CD14-positive monocyte (primary cell): ENCODE results near the gene GRK4. TPM values are rescaled to one million over a fixed set of nuclear protein-coding genes. Genes with fewer than 3 reads are reported as not detected.

Source experiments
- DNase-seq, 3 donors: peaks; one replicate each; pipeline ENCODE4 v3.0.0-alpha.2; 2011 to 2022
- H2AFZ ChIP-seq: 2 replicates; pipeline ENCODE4 v1.6.0; 2012; ENCODE audit warnings: mild to moderate bottlenecking, low read depth, low read length, inconsistent platforms; ENCODE audit not compliant: insufficient read depth, poor library complexity, severe bottlenecking
- H3K27ac ChIP-seq, 2 donors: 1 replicate in 1 of 2; 2 replicates in 1 of 2; pipeline ENCODE4 v1.5.1; 2012 to 2013; ENCODE audit warnings: low read length in 2 of 2, control low read depth in 1 of 2, inconsistent platforms in 1 of 2, low read depth in 1 of 2, mild to moderate bottlenecking in 1 of 2
- H3K27me3 ChIP-seq, 2 donors: one replicate each; pipeline versions ENCODE4 v1.6.0 to v1.6.1; 2011 to 2013; ENCODE audit warnings: low read length in 2 of 2; ENCODE audit not compliant: control insufficient read depth in 2 of 2, insufficient read depth in 2 of 2
- H3K36me3 ChIP-seq, 2 donors: replicated peaks in 1 of 2; 1 replicate in 1 of 2; 2 replicates in 1 of 2; pipeline versions ENCODE4 v1.5.1 to v1.6.1; 2012 to 2013; ENCODE audit warnings: low read length in 2 of 2, control low read depth in 1 of 2, inconsistent platforms in 1 of 2, mild to moderate bottlenecking in 1 of 2; ENCODE audit not compliant: insufficient read depth in 2 of 2, control insufficient read depth in 1 of 2
- H3K4me1 ChIP-seq, 2 donors: 1 replicate in 1 of 2; 2 replicates in 1 of 2; pipeline versions ENCODE4 v1.5.1 to v1.6.1; 2012 to 2013; ENCODE audit warnings: low read length in 2 of 2, control low read depth in 1 of 2, inconsistent platforms in 1 of 2, mild to moderate bottlenecking in 1 of 2, moderate library complexity in 1 of 2; ENCODE audit not compliant: insufficient read depth in 2 of 2, control insufficient read depth in 1 of 2
- H3K4me2 ChIP-seq: replicated peaks from 2 replicates; pipeline ENCODE3; 2012; ENCODE audit warnings: low read length, moderate library complexity, mild to moderate bottlenecking; ENCODE audit not compliant: poor library complexity, severe bottlenecking; ENCODE audit errors: extremely low read depth
- H3K4me3 ChIP-seq, 3 experiments: fragments of 200-600 bp in 1 of 3; sonication (generic) in 1 of 3; replicated peaks in 1 of 3; 1 replicate in 2 of 3; 2 replicates in 1 of 3; pipeline ENCODE4 v1.5.1; 2011 to 2013; ENCODE audit warnings: low read length in 3 of 3, mild to moderate bottlenecking in 3 of 3, control low read depth in 2 of 3, low read depth in 2 of 3, inconsistent platforms in 1 of 3, moderate library complexity in 1 of 3
- H3K79me2 ChIP-seq: 2 replicates; pipeline ENCODE4 v1.6.0; 2012; ENCODE audit warnings: mild to moderate bottlenecking, control low read depth, inconsistent platforms, low read length, moderate library complexity; ENCODE audit not compliant: insufficient read depth
- H3K9ac ChIP-seq: 2 replicates; pipeline ENCODE4 v1.6.0; 2017; ENCODE audit warnings: low read length, mild to moderate bottlenecking; ENCODE audit not compliant: insufficient read depth, poor library complexity, severe bottlenecking
- H3K9me3 ChIP-seq, 2 donors: replicated peaks in 1 of 2; 1 replicate in 1 of 2; 2 replicates in 1 of 2; pipeline versions ENCODE4 v1.5.1 to v1.6.1; 2012 to 2013; ENCODE audit warnings: low read length in 2 of 2, control low read depth in 1 of 2; ENCODE audit not compliant: control insufficient read depth in 1 of 2, insufficient read depth in 1 of 2
- H4K20me1 ChIP-seq: 2 replicates; pipeline ENCODE4 v1.6.0; 2012; ENCODE audit warnings: mild to moderate bottlenecking, low read length, control low read depth, moderate library complexity; ENCODE audit not compliant: insufficient read depth
- H3K27ac Mint-ChIP-seq, 7 donors: one replicate each; pipeline ENCODE4 v1.8.0; 2020; ENCODE audit warnings: mild to moderate bottlenecking in 7 of 7, mixed read lengths in 7 of 7, moderate library complexity in 6 of 7, inconsistent platforms in 2 of 7
- H3K27me3 Mint-ChIP-seq, 3 donors: one replicate each; pipeline ENCODE4 v1.8.0; 2021 to 2022; ENCODE audit warnings: low read depth in 3 of 3, mild to moderate bottlenecking in 3 of 3, mixed read lengths in 3 of 3, moderate library complexity in 3 of 3, inconsistent platforms in 1 of 3
- H3K36me3 Mint-ChIP-seq, 2 donors: one replicate each; pipeline ENCODE4 v1.8.0; 2020; ENCODE audit warnings: mixed read lengths in 2 of 2, inconsistent platforms in 1 of 2, mild to moderate bottlenecking in 1 of 2
- H3K4me1 Mint-ChIP-seq: one replicate; pipeline ENCODE4 v1.8.0; 2020; ENCODE audit warnings: mild to moderate bottlenecking, mixed read lengths
- H3K4me3 Mint-ChIP-seq, 2 donors: one replicate each; pipeline ENCODE4 v1.8.0; 2020; ENCODE audit warnings: mild to moderate bottlenecking in 2 of 2, mixed read lengths in 2 of 2, moderate library complexity in 1 of 2
- H3K9me3 Mint-ChIP-seq, 7 donors: one replicate each; pipeline ENCODE4 v1.8.0; 2020 to 2022; ENCODE audit warnings: mixed read lengths in 7 of 7, mild to moderate bottlenecking in 6 of 7, moderate library complexity in 6 of 7, inconsistent platforms in 2 of 7
- WGBS: methylation state at CpG from one replicate; pipeline ENCODE4 v1.1.5; 2013; ENCODE audit warnings: missing lambda C conversion rate; ENCODE audit not compliant: insufficient coverage; 5-methylcytosine and 5-hydroxymethylcytosine counted together
- intact Hi-C, 2 donors: fragments of 100-400 bp; cut with micrococcal nuclease; formaldehyde crosslinking; loops; one replicate each; pipeline versions ENCODE4 v1.15.0 to v1.15.1; 2023
- polyA plus RNA-seq, 3 donors: library from polyadenylated mRNA; depleted of rRNA in 1 of 3; unstranded in 2 of 3; stranded (reverse) in 1 of 3; fragments of 300-500 nt in 2 of 3; fragments of >200 nt in 1 of 3; fragmentation: Illumina TruSeq in 2 of 3; gene quantifications; 1 replicate in 2 of 3; 2 replicates in 1 of 3; pipeline ENCODE4 v1.2.3, GENCODE V29; 2012 to 2021
- TF ChIP-seq, protein P1 (sequence below): fragments of 200-600 bp; IDR thresholded peaks from one replicate; pipeline ENCODE4 v1.8.0; 2022; ENCODE audit warnings: antibody characterized with exemption, mild to moderate bottlenecking

GRK4 gene
- polyA plus RNA-seq, 3 donors, result 1.1 to 1.2 (median 1.2) TPM

DNA sequence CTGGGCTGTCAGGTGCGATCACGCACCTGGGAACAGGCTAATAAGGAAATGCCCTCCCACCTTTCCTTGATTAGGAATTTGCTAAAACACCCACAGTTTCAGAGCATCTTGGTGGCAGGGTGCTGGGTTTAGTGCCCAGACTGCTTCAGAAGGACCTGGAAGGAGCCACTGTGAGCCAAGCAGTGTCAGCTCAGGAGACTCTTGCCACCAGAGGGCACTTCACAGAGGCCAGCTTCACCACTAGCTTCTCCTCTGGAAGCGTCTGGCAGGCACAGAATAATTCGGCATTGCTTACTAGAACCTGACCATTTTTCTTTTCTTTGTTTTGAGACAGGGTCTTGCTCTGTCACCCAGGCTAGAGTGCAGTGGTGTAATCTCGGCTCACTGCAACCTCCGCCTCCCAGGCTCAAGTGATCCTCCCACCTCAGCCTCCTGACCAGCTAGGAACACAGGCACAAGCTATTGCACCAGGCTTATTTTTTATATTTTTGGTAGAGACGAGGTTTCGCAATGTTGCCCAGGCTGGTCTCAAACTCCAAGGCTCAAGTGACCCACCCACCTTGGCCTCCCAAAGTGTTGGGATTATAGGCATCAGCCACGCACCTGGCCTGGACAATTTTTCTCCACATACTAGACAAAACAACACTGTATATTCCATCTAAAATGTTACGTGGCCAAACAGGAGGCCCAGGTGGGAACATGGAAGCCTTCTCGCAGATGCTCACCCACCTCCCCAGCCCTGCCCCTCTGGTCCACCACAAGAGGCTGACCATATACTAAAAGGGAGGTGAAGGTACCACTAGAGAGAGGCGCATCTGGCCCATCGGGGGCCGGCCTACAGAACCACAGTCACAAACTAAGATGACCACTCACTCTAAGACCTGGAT, 14.2 kb upstream of the GRK4 start:
- Mint-ChIP-seq H3K9me3 (peaks cover 0 to 1% (median 0%) of the 10 kb centered on the region in 7 donors), H3K4me1 (no peaks in the 10 kb centered on the region), H3K36me3 (peaks cover 87 to 99% of the 10 kb centered on the region in 2 donors), H3K27me3 (peaks cover 0 to 2% (median 2%) of the 10 kb centered on the region in 3 donors), H3K27ac (peak overlapping the region in 3 of 7 donors; percentile 0 to 46 (median 19)), H3K4me3 (no peak overlapping the region)
- Histone ChIP-seq H3K4me2 (no peak overlapping the region), H3K27me3 (no peaks in the 10 kb centered on the region), H3K4me3 (no peak overlapping the region), H4K20me1 (peaks cover 14% of the 10 kb centered on the region), H2AFZ (no peak overlapping the region), H3K27ac (no peak overlapping the region), H3K9me3 (no peaks in the 10 kb centered on the region), H3K9ac (no peak overlapping the region), H3K4me1 (no peaks in the 10 kb centered on the region), H3K79me2 (no peaks in the 10 kb centered on the region), H3K36me3 (peaks cover 93 to 98% of the 10 kb centered on the region in 2 donors)
- DNase-seq, result no peak
- WGBS, result 96% methylated on average over 3 of the region's 14 CpGs
- TF ChIP-seq, protein P1, sequence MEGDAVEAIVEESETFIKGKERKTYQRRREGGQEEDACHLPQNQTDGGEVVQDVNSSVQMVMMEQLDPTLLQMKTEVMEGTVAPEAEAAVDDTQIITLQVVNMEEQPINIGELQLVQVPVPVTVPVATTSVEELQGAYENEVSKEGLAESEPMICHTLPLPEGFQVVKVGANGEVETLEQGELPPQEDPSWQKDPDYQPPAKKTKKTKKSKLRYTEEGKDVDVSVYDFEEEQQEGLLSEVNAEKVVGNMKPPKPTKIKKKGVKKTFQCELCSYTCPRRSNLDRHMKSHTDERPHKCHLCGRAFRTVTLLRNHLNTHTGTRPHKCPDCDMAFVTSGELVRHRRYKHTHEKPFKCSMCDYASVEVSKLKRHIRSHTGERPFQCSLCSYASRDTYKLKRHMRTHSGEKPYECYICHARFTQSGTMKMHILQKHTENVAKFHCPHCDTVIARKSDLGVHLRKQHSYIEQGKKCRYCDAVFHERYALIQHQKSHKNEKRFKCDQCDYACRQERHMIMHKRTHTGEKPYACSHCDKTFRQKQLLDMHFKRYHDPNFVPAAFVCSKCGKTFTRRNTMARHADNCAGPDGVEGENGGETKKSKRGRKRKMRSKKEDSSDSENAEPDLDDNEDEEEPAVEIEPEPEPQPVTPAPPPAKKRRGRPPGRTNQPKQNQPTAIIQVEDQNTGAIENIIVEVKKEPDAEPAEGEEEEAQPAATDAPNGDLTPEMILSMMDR, result peak; percentile 20
- intact Hi-C loops, result no loop called here

GRCh38 chr4:2949782-2950125, 13.6 kb upstream of the GRK4 start:
- H3K9ac ChIP-seq, result no peak overlapping the region
- peaks cover 0 to 2% (median 2%) of the 10 kb centered on the region in 3 donors for H3K27me3 Mint-ChIP-seq
- H3K4me3 ChIP-seq, result no peak overlapping the region
- H3K27ac Mint-ChIP-seq, result peak overlapping the region in 2 of 7 donors; percentile 0 to 1
- H3K4me1 ChIP-seq, result no peaks in the 10 kb centered on the region
- no peak for DNase-seq
- H3K27ac ChIP-seq, result no peak overlapping the region
- peaks cover 95 to 97% of the 10 kb centered on the region in 2 donors for H3K36me3 ChIP-seq
- H3K36me3 Mint-ChIP-seq, result peaks cover 83 to 99% of the 10 kb centered on the region in 2 donors
- 98% methylated on average over 11 of the region's 11 CpGs for WGBS
- no peak overlapping the region for H3K4me2 ChIP-seq
- no peaks in the 10 kb centered on the region for H3K9me3 ChIP-seq
- intact Hi-C loops, result no loop called here
- TF ChIP-seq, protein P1, result no peak
- no peak overlapping the region for H3K4me3 Mint-ChIP-seq
- no peaks in the 10 kb centered on the region for H3K4me1 Mint-ChIP-seq
- peaks cover 20% of the 10 kb centered on the region for H4K20me1 ChIP-seq
- no peak overlapping the region for H2AFZ ChIP-seq
- no peaks in the 10 kb centered on the region for H3K79me2 ChIP-seq
- H3K27me3 ChIP-seq, result no peaks in the 10 kb centered on the region
- peaks cover 0 to 1% (median 0%) of the 10 kb centered on the region in 7 donors for H3K9me3 Mint-ChIP-seq
